ENCODE results near the gene KCTD15. TPM values are rescaled to one million over a fixed set of nuclear protein-coding genes. Genes with fewer than 3 reads are reported as not detected.

KCTD15 gene
- total and polyA plus RNA-seq, 4 donors = 0.89 to 13.8 (median 8.1) TPM

- no peak for DNase-seq (ENCODE audit: low spot score)
- no peaks in the 10 kb centered on the region for H3K36me3 ChIP-seq (ENCODE audit: control insufficient read depth in 4 of 4, insufficient read depth in 3 of 4, low read depth in 1 of 4, low read length in 3 of 4)
- TF ChIP-seq GABPA (IDR thresholded peaks at IDR 0.05 in 1 of 2, conservative IDR thresholded peaks at IDR 0.05 in 1 of 2) (no peak), SP1 (IDR thresholded peaks at IDR 0.05) (no peak), TAF1 (conservative IDR thresholded peaks at IDR 0.05) (no peak), FOXA2 (IDR thresholded peaks at IDR 0.05) (no peak), ATF3 (IDR thresholded peaks at IDR 0.05) (no peak), YY1 (IDR thresholded peaks at IDR 0.05) (no peak), RXRA (IDR thresholded peaks at IDR 0.05) (no peak), JUND (IDR thresholded peaks at IDR 0.05) (no peak), FOXA1 (IDR thresholded peaks at IDR 0.05) (no peak), RAD21 (IDR thresholded peaks at IDR 0.05) (no peak)
- peaks cover 0 to 5% (median 0%) of the 10 kb centered on the region in 4 donors for H3K27me3 ChIP-seq (ENCODE audit: control insufficient read depth in 4 of 4, insufficient read depth in 4 of 4, low read length in 3 of 4)
- H3K4me1 ChIP-seq (ENCODE audit: control insufficient read depth in 4 of 4, insufficient read depth in 4 of 4, low read length in 3 of 4) = no peaks in the 10 kb centered on the region
- no peak overlapping the region for H3K4me3 ChIP-seq (ENCODE audit: low read depth in 1 of 3, low read length in 3 of 3)
- 77% methylated on average over 5 of the region's 5 CpGs for WGBS
- H3K9ac ChIP-seq (ENCODE audit: low read depth in 1 of 2, low read length in 2 of 2) = no peak overlapping the region
- no peak overlapping the region for H3K27ac ChIP-seq (ENCODE audit: low read depth in 1 of 2, low read length in 2 of 2)
- H3K9me3 ChIP-seq (ENCODE audit: control insufficient read depth in 4 of 4, low read length in 3 of 4) = no peaks in the 10 kb centered on the region
Measured at GRCh38 chr19:33751436-33751770, 45.3 kb upstream of the KCTD15 start.

GRCh38 chr19:33752018-33752800 is 44.5 kb upstream of the KCTD15 start:
- H3K27ac ChIP-seq (ENCODE audit: low read depth in 1 of 2, low read length in 2 of 2) = no peak overlapping the region
- TF ChIP-seq EGR1 (IDR thresholded peaks at IDR 0.05; ENCODE audit: low read depth in 2 of 2) = no peak
- TF ChIP-seq JUND (IDR thresholded peaks at IDR 0.05) = no peak
- TF ChIP-seq ZBTB33 (IDR thresholded peaks at IDR 0.05) = no peak
- TF ChIP-seq FOXA1 (IDR thresholded peaks at IDR 0.05) = no peak
- TF ChIP-seq ATF3 (IDR thresholded peaks at IDR 0.05) = no peak
- no peak for TF ChIP-seq YY1 (IDR thresholded peaks at IDR 0.05)
- no peak for TF ChIP-seq HNF4A (conservative IDR thresholded peaks at IDR 0.05)
- TF ChIP-seq REST (IDR thresholded peaks at IDR 0.05) = no peak
- TF ChIP-seq RXRA (IDR thresholded peaks at IDR 0.05) = no peak
- TF ChIP-seq SP1 (IDR thresholded peaks at IDR 0.05) = no peak
- no peak for TF ChIP-seq MAX (IDR thresholded peaks at IDR 0.05)
- H3K36me3 ChIP-seq (ENCODE audit: control insufficient read depth in 4 of 4, insufficient read depth in 3 of 4, low read depth in 1 of 4, low read length in 3 of 4) = no peaks in the 10 kb centered on the region
- WGBS = 69% methylated on average over 27 of the region's 27 CpGs
- DNase-seq (ENCODE audit: low spot score) = no peak
- no peak overlapping the region for H3K4me3 ChIP-seq (ENCODE audit: low read depth in 1 of 3, low read length in 3 of 3)
- no peaks in the 10 kb centered on the region for H3K4me1 ChIP-seq (ENCODE audit: control insufficient read depth in 4 of 4, insufficient read depth in 4 of 4, low read length in 3 of 4)
- H3K27me3 ChIP-seq (ENCODE audit: control insufficient read depth in 4 of 4, insufficient read depth in 4 of 4, low read length in 3 of 4) = peaks cover 0 to 5% (median 0%) of the 10 kb centered on the region in 4 donors
- no peak overlapping the region for H3K9ac ChIP-seq (ENCODE audit: low read depth in 1 of 2, low read length in 2 of 2)
- H3K9me3 ChIP-seq (ENCODE audit: control insufficient read depth in 4 of 4, low read length in 3 of 4) = no peaks in the 10 kb centered on the region
